GM21576 (cell line): Measurements from ENCODE around the gene PHKA2.
A peak's percentile ranks its signal among the peaks of the same experiment; 100 is the strongest.
"Not testable (repeated sequence)": the region's sequence is repeated elsewhere in the genome, so short reads cannot be mapped to it uniquely, and the experiment has no call there.

Source experiments
- ATAC-seq: cut with Tn5 transposase; IDR thresholded peaks from one replicate; pipeline ENCODE4 v1.9.1; 2021; ENCODE audit warnings: mild to moderate bottlenecking, moderate library complexity; ENCODE audit not compliant: unreplicated experiment

Gene PHKA2

DNA sequence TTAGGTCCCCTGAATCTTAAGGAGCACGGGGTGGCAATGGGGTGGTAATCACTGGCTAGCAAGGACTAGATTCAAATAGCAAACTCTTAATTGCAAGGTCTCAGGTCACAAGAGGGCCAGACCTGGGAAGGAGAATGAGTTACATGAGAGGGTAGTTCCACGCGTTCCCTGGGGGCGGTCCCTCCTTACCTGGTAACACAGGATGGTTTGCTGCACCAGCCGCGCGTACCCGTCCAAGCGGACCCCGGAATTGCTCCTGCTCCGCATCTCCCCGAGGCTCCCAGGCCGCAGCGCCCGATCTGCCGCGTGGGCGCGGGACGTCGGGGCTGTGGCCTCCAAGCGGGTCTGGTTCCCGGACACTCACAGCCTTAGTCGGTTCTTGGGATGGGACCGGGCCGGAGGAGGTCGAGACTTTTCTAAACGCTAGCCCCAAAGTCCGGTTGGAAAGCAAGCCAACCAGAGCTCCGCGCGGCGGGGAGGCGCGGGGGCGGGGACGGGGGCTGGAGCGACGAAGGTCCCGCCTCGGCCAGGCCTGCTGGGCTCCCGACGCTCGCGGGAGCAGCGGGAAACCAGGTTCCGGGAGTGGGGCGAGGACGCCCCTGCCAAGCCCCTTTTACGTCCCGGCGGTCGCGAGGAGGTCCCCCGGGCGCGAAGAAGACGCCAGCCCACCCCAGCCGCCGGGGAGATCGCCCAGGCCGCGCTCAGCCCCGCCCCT, at the start of gene PHKA2:
PHKA2 (minus strand) TSS at position 449 of the 715 bp plus-strand sequence; CDS start at position 267, 182 bp downstream.
- ATAC-seq = peak; percentile 41

- ATAC-seq = no peak
Observed at GRCh38 chrX:19030805-19031204, 46.9 kb upstream of the PHKA2 start.

- no peak for ATAC-seq
Observed at GRCh38 chrX:19028560-19028959, 44.6 kb upstream of the PHKA2 start.

- ATAC-seq = no peak
Observed at GRCh38 chrX:19024366-19024765, 40.5 kb upstream of the PHKA2 start.

DNA sequence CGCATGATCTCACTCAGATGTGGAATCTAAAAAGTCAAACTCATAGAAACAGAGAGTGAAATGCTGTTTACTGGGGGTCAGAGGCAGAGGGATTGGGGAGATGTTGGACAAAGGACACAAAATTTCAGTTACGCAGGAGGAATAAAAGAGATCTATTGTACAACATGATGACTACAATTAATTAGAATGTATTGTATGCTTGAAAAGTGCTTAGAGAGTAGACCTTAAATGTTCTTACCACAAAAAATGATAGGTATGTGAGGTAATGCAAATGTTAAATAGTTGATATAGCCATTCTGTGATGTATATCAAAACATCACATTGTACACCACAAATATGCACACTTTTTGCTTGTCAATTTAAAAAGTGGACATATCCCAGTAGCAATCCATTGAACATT, 36.1 kb upstream of the PHKA2 start:
- no peak for ATAC-seq

- no peak for ATAC-seq
Observed at GRCh38 chrX:19017271-19017670, 33.4 kb upstream of the PHKA2 start.

DNA sequence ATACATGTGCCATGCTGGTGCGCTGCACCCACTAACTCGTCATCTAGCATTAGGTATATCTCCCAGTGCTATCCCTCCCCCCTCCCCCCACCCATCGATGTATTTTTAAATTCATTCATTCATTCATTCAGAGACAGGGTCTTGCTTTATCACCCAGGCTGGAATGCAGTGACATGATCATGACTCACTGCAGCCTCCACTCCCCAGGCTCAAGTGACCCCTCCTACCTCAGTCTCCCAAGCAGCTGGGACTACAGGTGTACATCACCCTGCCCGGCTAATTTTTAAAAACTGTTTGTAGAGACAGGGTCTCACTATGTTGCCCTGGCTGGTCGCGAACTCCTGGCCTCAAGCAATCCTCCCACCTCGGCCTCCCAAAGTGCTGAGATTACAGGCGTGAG, 32.7 kb upstream of the PHKA2 start:
- not testable (repeated sequence) for ATAC-seq

- no peak for ATAC-seq
Observed at GRCh38 chrX:19007868-19008267, 24.0 kb upstream of the PHKA2 start.

GRCh38 chrX:19007011-19007410, 23.1 kb upstream of the PHKA2 start:
- ATAC-seq = no peak

- ATAC-seq = no peak
Observed at GRCh38 chrX:19005909-19006308, 22.0 kb upstream of the PHKA2 start.

GRCh38 chrX:19003756-19004155, 19.8 kb upstream of the PHKA2 start:
- ATAC-seq = no peak

DNA sequence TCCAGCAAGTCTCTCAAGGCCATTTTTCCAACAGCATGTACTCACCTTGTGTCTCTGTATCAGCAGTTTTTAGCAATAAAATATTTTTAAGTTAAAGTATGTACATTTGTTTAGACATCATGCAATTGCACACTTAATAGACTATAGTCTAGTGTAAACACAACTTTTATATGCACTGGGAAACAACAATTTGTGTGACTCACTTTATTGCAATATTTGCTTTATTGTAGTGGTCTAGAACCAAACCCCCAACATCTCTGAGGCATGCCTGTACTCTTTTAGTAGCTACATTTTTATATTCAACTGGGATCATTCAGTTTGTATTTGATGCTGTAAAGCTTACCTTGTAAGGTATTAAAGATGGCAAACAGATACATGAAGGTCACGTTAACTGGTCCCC, 14.7 kb upstream of the PHKA2 start:
- ATAC-seq = no peak

- ATAC-seq = no peak
Observed at GRCh38 chrX:18997916-18998315, 14.0 kb upstream of the PHKA2 start.

DNA sequence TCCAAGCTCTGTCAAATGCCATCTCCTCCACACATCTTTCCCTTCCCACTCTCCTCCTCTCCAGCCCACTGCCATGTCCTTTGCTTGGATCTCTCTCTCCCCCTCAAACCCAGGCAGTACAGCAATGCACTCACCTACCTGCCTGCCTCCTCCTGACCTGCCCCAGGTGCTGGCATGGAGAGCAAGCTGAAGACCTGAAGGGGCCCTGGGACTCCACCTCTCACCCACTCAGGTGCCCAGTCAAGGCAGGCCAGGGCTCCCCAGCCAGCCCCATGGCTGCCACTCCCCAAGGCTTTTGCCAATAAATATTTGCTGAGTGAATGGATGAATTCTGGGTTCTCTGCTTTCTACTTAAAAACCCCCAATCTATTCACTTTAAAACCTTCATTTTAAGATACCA, 12.6 kb upstream of the PHKA2 start:
- no peak for ATAC-seq

- no peak for ATAC-seq
Observed at GRCh38 chrX:18995221-18995620, 11.3 kb upstream of the PHKA2 start.

GRCh38 chrX:18994713-18995112, 10.8 kb upstream of the PHKA2 start:
- ATAC-seq = no peak

GRCh38 chrX:18992829-18993228, 8.9 kb upstream of the PHKA2 start:
- no peak for ATAC-seq

DNA sequence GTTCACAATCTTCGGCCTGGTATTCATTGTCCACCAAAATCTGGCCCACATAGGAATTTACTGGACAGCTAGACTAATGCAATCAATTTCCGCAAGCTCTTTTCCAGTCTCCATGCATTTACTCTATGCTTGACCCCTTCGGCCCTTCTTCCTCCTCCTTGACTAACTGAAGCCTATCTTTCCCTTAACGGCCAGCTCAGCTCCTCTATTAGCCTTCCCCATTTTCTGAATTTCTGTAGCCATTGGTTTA, 1.2 kb upstream of the PHKA2 start:
- ATAC-seq = no peak

DNA sequence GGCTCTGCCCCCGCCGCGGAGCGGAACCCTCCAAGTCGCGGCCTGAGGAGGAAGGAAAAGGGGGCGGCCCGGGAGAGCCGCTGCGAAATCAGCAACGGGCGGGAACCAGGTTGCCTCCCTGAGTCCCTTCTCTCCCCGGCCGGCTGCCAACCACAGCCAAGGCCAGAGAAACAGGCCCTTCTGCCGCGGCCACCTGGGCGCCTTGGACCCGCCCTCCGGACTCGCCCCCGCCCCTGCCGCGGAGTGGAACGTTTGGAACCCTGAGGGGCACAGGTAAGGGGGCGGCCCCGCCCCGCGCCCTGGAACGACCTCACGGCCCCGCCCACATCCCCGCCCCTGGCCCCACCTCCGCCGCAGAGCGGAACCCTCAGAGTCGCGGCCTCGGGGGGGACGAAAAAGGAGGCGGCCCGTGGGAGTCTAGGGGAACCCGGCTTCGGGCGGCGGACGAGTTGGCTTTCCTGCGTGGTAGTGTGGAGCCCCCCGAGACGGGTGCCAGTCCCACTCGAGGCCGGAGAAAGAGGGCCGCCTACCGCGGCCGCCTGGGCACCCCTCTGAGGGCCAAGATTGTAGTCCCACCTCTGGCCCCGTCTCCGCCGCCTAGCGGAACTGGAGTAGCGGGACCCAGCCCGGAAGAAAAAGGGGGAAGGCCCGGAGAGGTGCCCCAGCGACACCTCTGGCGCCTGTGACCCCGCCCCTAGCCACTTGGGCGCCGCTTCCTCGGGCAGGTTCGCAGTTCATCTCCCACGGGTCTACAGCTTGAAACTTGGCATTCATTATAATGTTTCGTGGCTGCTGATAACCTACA, 669 bp upstream of the PHKA2 start:
- ATAC-seq = peak; percentile 81

GRCh38 chrX:18981124-18981807, 2.6 kb downstream of the PHKA2 start:
- no peak for ATAC-seq

- not testable (repeated sequence) for ATAC-seq
Observed at GRCh38 chrX:18980262-18980661, 3.7 kb downstream of the PHKA2 start.

DNA sequence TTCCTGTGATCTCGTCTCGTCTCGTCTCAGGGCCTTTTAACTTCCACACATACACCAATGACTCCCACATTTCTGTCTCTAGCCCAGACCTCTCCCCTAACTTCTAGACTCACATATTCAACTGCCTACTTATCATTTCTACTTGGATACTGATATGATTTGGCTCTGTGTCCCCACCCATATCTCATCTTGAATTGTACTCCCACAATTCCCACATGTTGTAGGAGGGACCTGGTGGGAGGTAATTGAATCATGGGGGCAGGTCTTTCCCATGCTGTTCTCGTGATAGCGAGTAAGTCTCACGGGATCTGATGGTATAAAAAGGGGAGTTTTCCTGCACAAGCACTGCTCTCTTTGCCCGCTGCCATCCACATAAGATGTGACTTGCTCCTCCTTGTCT, 8.9 kb downstream of the PHKA2 start:
- no peak for ATAC-seq
